H9 (cell line): ENCODE results near the gene PVALB. TPM values are rescaled to one million over a fixed set of nuclear protein-coding genes. Genes with fewer than 3 reads are reported as not detected.
A peak's percentile ranks its signal among the peaks of the same experiment; 100 is the strongest.

Experiments used
- DNase-seq: peaks from one replicate; pipeline ENCODE4 v3.0.0-alpha.2; 2017
- H2AFZ ChIP-seq: one replicate; pipeline ENCODE4 v1.6.1; 2013; ENCODE audit warnings: mild to moderate bottlenecking, low read length, control low read depth, moderate library complexity
- H2AK5ac ChIP-seq: 2 replicates; pipeline ENCODE4 v1.6.1; 2013; ENCODE audit warnings: low read length, control low read depth, mixed read lengths; ENCODE audit not compliant: insufficient read length
- H2BK120ac ChIP-seq: one replicate; pipeline ENCODE4 v1.6.1; 2013; ENCODE audit warnings: low read depth, mild to moderate bottlenecking, low read length, control low read depth, inconsistent platforms; ENCODE audit not compliant: poor library complexity, severe bottlenecking
- H2BK12ac ChIP-seq: 2 replicates; pipeline ENCODE4 v1.6.1; 2013; ENCODE audit warnings: low read length, control low read depth, mixed read lengths, low read depth; ENCODE audit not compliant: insufficient read length
- H2BK15ac ChIP-seq: 2 replicates; pipeline ENCODE4 v1.6.1; 2013; ENCODE audit warnings: low read depth, low read length, control low read depth
- H2BK20ac ChIP-seq: one replicate; pipeline ENCODE4 v1.6.1; 2013; ENCODE audit warnings: low read depth, mild to moderate bottlenecking, low read length, control low read depth, inconsistent platforms; ENCODE audit not compliant: poor library complexity, severe bottlenecking
- H2BK5ac ChIP-seq: 2 replicates; pipeline ENCODE4 v1.6.1; 2013; ENCODE audit warnings: low read length, control low read depth, mixed read lengths; ENCODE audit not compliant: insufficient read length
- H3K14ac ChIP-seq: 2 replicates; pipeline ENCODE4 v1.6.1; 2013; ENCODE audit warnings: low read length, control low read depth; ENCODE audit not compliant: insufficient read depth
- H3K18ac ChIP-seq: 2 replicates; pipeline ENCODE4 v1.6.1; 2013; ENCODE audit warnings: low read depth, mild to moderate bottlenecking, mixed read lengths, low read length, control low read depth; ENCODE audit not compliant: insufficient read length
- H3K23ac ChIP-seq: 2 replicates; pipeline ENCODE4 v1.6.1; 2013; ENCODE audit warnings: low read length, control low read depth, mixed read lengths, low read depth; ENCODE audit not compliant: insufficient read length
- H3K23me2 ChIP-seq: 2 replicates; pipeline ENCODE4 v1.6.1; 2013; ENCODE audit warnings: low read depth, mild to moderate bottlenecking, mixed read lengths, low read length, control low read depth; ENCODE audit not compliant: insufficient read length, poor library complexity, severe bottlenecking
- H3K27ac ChIP-seq: 2 replicates; pipeline ENCODE4 v1.5.1; 2013; ENCODE audit warnings: low read length, control low read depth, mixed read lengths, low read depth; ENCODE audit not compliant: insufficient read length
- H3K27me3 ChIP-seq: 2 replicates; pipeline ENCODE4 v1.6.1; 2013; ENCODE audit warnings: low read length, control low read depth, inconsistent platforms; ENCODE audit not compliant: insufficient read depth
- H3K4ac ChIP-seq: 2 replicates; pipeline ENCODE4 v1.6.1; 2013; ENCODE audit warnings: low read depth, mild to moderate bottlenecking, control low read depth, inconsistent platforms, low read length, moderate library complexity
- H3K4me1 ChIP-seq: 2 replicates; pipeline ENCODE4 v1.6.1; 2013; ENCODE audit warnings: low read length, control low read depth, inconsistent platforms; ENCODE audit not compliant: insufficient read depth
- H3K4me2 ChIP-seq: 2 replicates; pipeline ENCODE4 v1.6.1; 2013; ENCODE audit warnings: low read length, control low read depth, mixed read lengths; ENCODE audit not compliant: insufficient read length, insufficient read depth
- H3K56ac ChIP-seq: 2 replicates; pipeline ENCODE4 v1.6.1; 2013; ENCODE audit warnings: low read depth, mild to moderate bottlenecking, mixed read lengths, low read length, control low read depth; ENCODE audit not compliant: insufficient read length
- H3K79me1 ChIP-seq: 2 replicates; pipeline ENCODE4 v1.6.1; 2013; ENCODE audit warnings: low read depth, mild to moderate bottlenecking, moderate library complexity, low read length, control low read depth, inconsistent platforms; ENCODE audit not compliant: insufficient read depth, poor library complexity, severe bottlenecking
- H3K79me2 ChIP-seq: 2 replicates; pipeline ENCODE4 v1.6.1; 2013; ENCODE audit warnings: low read length, control low read depth, inconsistent platforms; ENCODE audit not compliant: insufficient read depth
- H3K9ac ChIP-seq: 2 replicates; pipeline ENCODE4 v1.6.1; 2013; ENCODE audit warnings: low read length, control low read depth, mixed read lengths; ENCODE audit not compliant: insufficient read length; ENCODE audit errors: extremely low read depth
- H3K9me3 ChIP-seq: one replicate; pipeline ENCODE4 v1.6.1; 2013; ENCODE audit warnings: low read depth, low read length, inconsistent platforms; ENCODE audit not compliant: control insufficient read depth
- H3T11ph ChIP-seq: one replicate; pipeline ENCODE4 v1.6.1; 2013; ENCODE audit warnings: mild to moderate bottlenecking, low read length, control low read depth, inconsistent platforms
- H4K20me1 ChIP-seq: one replicate; pipeline ENCODE4 v1.6.1; 2013; ENCODE audit not compliant: control insufficient read depth, insufficient read length, insufficient read depth
- H4K5ac ChIP-seq: 2 replicates; pipeline ENCODE4 v1.6.1; 2013; ENCODE audit warnings: low read depth, mild to moderate bottlenecking, mixed read lengths, low read length, control low read depth; ENCODE audit not compliant: insufficient read length
- H4K8ac ChIP-seq: replicated peaks from 2 replicates; pipeline ENCODE4 v1.6.1; 2013; ENCODE audit warnings: low read length, control low read depth, mixed read lengths, low read depth; ENCODE audit not compliant: insufficient read length
- H4K91ac ChIP-seq: 2 replicates; pipeline ENCODE4 v1.6.1; 2013; ENCODE audit warnings: low read depth, mild to moderate bottlenecking, moderate library complexity, mixed read lengths, low read length, control low read depth; ENCODE audit not compliant: insufficient read length
- H3K27ac Mint-ChIP-seq, 3 experiments: 2 replicates in 2 of 3; 3 replicates in 1 of 3; pipeline ENCODE4 v1.8.0; 2020 to 2021; ENCODE audit warnings: mixed read lengths in 3 of 3, mild to moderate bottlenecking in 1 of 3, moderate library complexity in 1 of 3
- H3K27me3 Mint-ChIP-seq: 2 replicates; pipeline ENCODE4 v1.8.0; 2021; ENCODE audit warnings: low read depth, mild to moderate bottlenecking, moderate library complexity, mixed read lengths
- H3K36me3 Mint-ChIP-seq, 3 experiments: 2 replicates in 2 of 3; 3 replicates in 1 of 3; pipeline ENCODE4 v1.8.0; 2020 to 2021; ENCODE audit warnings: low read depth in 3 of 3, mixed read lengths in 3 of 3; ENCODE audit not compliant: insufficient read depth in 1 of 3
- H3K4me1 Mint-ChIP-seq, 2 experiments: 2 replicates each; pipeline ENCODE4 v1.8.0; 2020; ENCODE audit warnings: mixed read lengths in 2 of 2
- H3K4me3 Mint-ChIP-seq, 2 experiments: 2 replicates in 1 of 2; 3 replicates in 1 of 2; pipeline ENCODE4 v1.8.0; 2020 to 2021; ENCODE audit warnings: mild to moderate bottlenecking in 2 of 2, mixed read lengths in 2 of 2, moderate library complexity in 1 of 2
- H3K9me3 Mint-ChIP-seq, 2 experiments: 2 replicates in 1 of 2; 3 replicates in 1 of 2; pipeline ENCODE4 v1.8.0; 2020; ENCODE audit warnings: mild to moderate bottlenecking in 2 of 2, mixed read lengths in 2 of 2, moderate library complexity in 1 of 2
- CTCF ChIP-seq: fragments of 200-600 bp; sonication (generic); conservative IDR thresholded peaks from 3 replicates; pipeline ENCODE4 v1.8.0; 2021; ENCODE audit warnings: antibody characterized with exemption, mild to moderate bottlenecking
- WGBS: extraction: QIAGEN DNeasy Blood & Tissue Kit; methylation state at CpG from one replicate; pipeline ENCODE4 v1.1.7; 2013; ENCODE audit warnings: missing lambda C conversion rate, low lambda C conversion rate, mixed read lengths; ENCODE audit not compliant: insufficient read length; ENCODE audit errors: extremely low coverage; 5-methylcytosine and 5-hydroxymethylcytosine counted together
- total RNA-seq: library from RNA; stranded (reverse); gene quantifications from 2 replicates; pipeline ENCODE4 v1.2.1, GENCODE V29; 2021

PVALB gene
- total RNA-seq, 1 experiment from 2014 or later, result 2.7 TPM

DNA sequence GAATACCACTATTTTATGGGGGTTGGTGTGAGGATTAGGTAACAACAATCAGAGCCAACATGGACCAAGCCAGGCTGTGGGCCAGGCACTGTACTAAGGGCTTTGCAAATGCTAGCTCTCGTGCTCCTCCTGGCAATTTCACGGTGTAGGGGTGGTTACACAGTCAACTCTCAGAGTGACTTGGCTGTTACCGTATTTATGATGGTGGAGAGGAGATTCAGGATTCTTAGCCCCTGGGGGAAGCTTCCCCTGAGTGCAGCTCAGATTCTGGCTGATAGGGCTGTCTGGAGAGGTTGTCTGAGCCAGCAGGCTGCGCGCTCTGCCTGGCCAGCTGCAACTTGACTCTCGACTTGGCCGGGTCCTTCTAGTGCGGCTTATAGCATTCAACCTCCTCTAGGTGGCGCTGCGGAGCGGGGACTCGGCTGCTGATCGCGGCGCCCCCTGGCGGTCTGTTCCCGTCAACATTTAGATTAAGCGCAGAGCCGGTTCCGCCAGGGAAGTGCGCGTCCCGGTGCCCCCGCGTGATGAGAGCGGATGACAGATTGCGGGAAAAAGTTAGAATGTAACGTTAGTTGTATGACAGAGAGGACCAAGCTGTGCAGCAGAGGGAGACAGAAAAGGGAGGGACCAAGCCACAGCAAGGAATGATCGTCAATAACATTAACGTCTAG lies 39.4 kb upstream of the PVALB start:
- Histone ChIP-seq H4K8ac (no peak overlapping the region), H2AK5ac (no peak overlapping the region), H4K91ac (no peak overlapping the region), H3K23me2 (no peaks in the 10 kb centered on the region), H3K18ac (no peak overlapping the region), H3K27me3 (no peaks in the 10 kb centered on the region; the same call in 1 of the 2 replicates), H3T11ph (no peak overlapping the region), H3K4me1 (no peaks in the 10 kb centered on the region; the same call in 1 of the 2 replicates), H2AFZ (no peak overlapping the region), H3K23ac (no peak overlapping the region), H2BK12ac (no peak overlapping the region), H3K56ac (no peak overlapping the region), H2BK20ac (no peak overlapping the region), H3K4ac (no peak overlapping the region), H2BK15ac (no peak overlapping the region), H3K79me1 (no peaks in the 10 kb centered on the region), H2BK5ac (no peak overlapping the region), H3K27ac (no peak overlapping the region), H3K79me2 (no peaks in the 10 kb centered on the region), H3K14ac (no peak overlapping the region), H4K5ac (no peak overlapping the region), H2BK120ac (no peak overlapping the region), H3K9ac (no peak overlapping the region), H4K20me1 (no peaks in the 10 kb centered on the region), H3K9me3 (no peaks in the 10 kb centered on the region), H3K4me2 (peak overlapping the region; percentile 34)
- Mint-ChIP-seq H3K27me3 (peaks cover 43% of the 10 kb centered on the region), H3K36me3 (peaks cover 2 to 6% (median 5%) of the 10 kb centered on the region in 3 experiments; a peak in 3 of 7 replicates), H3K4me3 (no peak overlapping the region), H3K9me3 (peaks cover 4% of the 10 kb centered on the region in 2 experiments; a peak in 2 of 5 replicates), H3K4me1 (peaks cover 4 to 10% of the 10 kb centered on the region in 2 experiments), H3K27ac (no peak overlapping the region; a peak in 1 of 7 replicates)
- peak; percentile 100 for TF ChIP-seq CTCF
- no CpG with 5 or more reads among the region's 30 CpGs for WGBS
- DNase-seq, result peak; percentile 92
